Measurements from ENCODE around the gene SORCS3. TPM values are rescaled to one million over a fixed set of nuclear protein-coding genes. Genes with fewer than 3 reads are reported as not detected.

Gene SORCS3
- total RNA-seq, 1 donor from 2014 or later = 0.26 TPM

DNA sequence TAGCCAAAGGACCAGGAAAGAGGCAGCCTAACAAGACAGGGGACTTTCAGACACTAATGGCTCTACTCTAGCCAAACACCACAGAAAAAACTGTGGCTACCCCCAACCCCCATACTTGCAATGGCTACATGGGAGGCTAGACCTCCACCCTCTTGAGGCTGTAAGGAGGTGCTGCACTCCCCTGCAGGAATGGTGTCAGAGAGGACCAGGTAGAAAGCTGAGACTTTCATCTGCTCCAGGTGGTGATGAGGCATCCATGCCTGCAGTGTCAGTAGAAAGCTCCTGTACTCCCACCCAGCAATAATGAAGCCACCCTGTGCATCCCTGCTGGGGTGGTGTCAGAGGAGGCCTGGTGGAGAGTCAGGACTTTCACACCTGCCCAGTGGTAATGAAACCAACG is 18.9 kb upstream of the SORCS3 start:
- H3K27me3 ChIP-seq = peaks cover 39% of the 10 kb centered on the region
- TF ChIP-seq EZH2 (IDR thresholded peaks at IDR 0.05) = no peak
- TF ChIP-seq, protein P1, sequence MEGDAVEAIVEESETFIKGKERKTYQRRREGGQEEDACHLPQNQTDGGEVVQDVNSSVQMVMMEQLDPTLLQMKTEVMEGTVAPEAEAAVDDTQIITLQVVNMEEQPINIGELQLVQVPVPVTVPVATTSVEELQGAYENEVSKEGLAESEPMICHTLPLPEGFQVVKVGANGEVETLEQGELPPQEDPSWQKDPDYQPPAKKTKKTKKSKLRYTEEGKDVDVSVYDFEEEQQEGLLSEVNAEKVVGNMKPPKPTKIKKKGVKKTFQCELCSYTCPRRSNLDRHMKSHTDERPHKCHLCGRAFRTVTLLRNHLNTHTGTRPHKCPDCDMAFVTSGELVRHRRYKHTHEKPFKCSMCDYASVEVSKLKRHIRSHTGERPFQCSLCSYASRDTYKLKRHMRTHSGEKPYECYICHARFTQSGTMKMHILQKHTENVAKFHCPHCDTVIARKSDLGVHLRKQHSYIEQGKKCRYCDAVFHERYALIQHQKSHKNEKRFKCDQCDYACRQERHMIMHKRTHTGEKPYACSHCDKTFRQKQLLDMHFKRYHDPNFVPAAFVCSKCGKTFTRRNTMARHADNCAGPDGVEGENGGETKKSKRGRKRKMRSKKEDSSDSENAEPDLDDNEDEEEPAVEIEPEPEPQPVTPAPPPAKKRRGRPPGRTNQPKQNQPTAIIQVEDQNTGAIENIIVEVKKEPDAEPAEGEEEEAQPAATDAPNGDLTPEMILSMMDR (IDR thresholded peaks at IDR 0.05) = no peak
- TF ChIP-seq EZH2phosphoT487 (IDR thresholded peaks at IDR 0.05) = no peak
- Mint-ChIP-seq H3K4me3 (no peak overlapping the region), H3K4me1 (no peaks in the 10 kb centered on the region), H3K9me3 (peaks cover 3% of the 10 kb centered on the region), H3K36me3 (no peaks in the 10 kb centered on the region), H3K27ac (no peak overlapping the region), H3K27me3 (ENCODE audit: insufficient read depth, low read depth) (peaks cover 2% of the 10 kb centered on the region)
- DNase-seq (ENCODE audit: low spot score) = no peak
- H3K27ac ChIP-seq = no peak overlapping the region
- H3F3A ChIP-seq (ENCODE audit: low read depth) = no peaks in the 10 kb centered on the region
- H4K20me1 ChIP-seq (ENCODE audit: low read depth) = no peaks in the 10 kb centered on the region
- no peaks in the 10 kb centered on the region for H3K36me3 ChIP-seq
- no peak overlapping the region for H2AFZ ChIP-seq (replicated peaks)
- no peak overlapping the region for H3K9ac ChIP-seq
- no peak overlapping the region for H3K4me3 ChIP-seq
- H3K4me2 ChIP-seq = no peak overlapping the region
- H3K9me3 ChIP-seq (ENCODE audit: low read depth) = no peaks in the 10 kb centered on the region
- no peaks in the 10 kb centered on the region for H3K79me2 ChIP-seq (ENCODE audit: low read depth)
- no peaks in the 10 kb centered on the region for H3K4me1 ChIP-seq

DNA sequence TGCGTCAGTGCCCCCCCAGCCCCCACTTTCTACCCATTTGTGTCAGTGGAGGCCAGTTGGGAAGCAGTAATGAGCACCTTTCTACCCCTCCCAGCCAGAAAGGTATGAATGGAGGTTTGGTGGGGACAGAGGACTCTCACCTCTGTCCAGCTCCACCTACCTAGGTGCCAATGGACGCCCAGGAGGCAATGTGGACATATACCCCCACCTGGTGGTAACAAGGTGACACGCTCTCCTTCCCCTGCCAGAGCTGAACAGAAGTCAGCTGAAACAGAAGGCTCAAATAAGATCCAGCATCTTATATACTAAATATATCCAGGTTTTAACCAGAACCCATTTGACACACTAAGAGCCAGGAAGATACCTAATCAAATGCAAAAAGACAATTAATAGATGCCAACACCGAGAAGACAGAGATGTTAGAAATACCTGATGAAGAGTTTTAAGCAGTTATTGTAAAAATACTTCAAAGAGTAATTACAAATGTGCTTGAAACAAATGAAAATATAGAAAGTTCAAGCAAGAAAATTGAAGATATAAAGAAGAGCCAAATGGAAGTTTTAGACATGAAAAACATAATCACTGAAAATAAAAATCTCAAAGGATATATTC is 18.4 kb upstream of the SORCS3 start:
- no peaks in the 10 kb centered on the region for H3K4me1 ChIP-seq
- no peak overlapping the region for H2AFZ ChIP-seq (replicated peaks)
- Mint-ChIP-seq H3K4me3 (no peak overlapping the region), H3K9me3 (peaks cover 3% of the 10 kb centered on the region), H3K36me3 (no peaks in the 10 kb centered on the region), H3K27me3 (ENCODE audit: insufficient read depth, low read depth) (peaks cover 2% of the 10 kb centered on the region), H3K4me1 (no peaks in the 10 kb centered on the region), H3K27ac (no peak overlapping the region)
- H3K4me2 ChIP-seq = no peak overlapping the region
- no peaks in the 10 kb centered on the region for H4K20me1 ChIP-seq (ENCODE audit: low read depth)
- H3K27ac ChIP-seq = no peak overlapping the region
- H3K27me3 ChIP-seq = peaks cover 39% of the 10 kb centered on the region
- no peaks in the 10 kb centered on the region for H3K9me3 ChIP-seq (ENCODE audit: low read depth)
- no peaks in the 10 kb centered on the region for H3F3A ChIP-seq (ENCODE audit: low read depth)
- no peak overlapping the region for H3K4me3 ChIP-seq
- no peaks in the 10 kb centered on the region for H3K79me2 ChIP-seq (ENCODE audit: low read depth)
- H3K36me3 ChIP-seq = no peaks in the 10 kb centered on the region
- no peak overlapping the region for H3K9ac ChIP-seq
- TF ChIP-seq EZH2phosphoT487 (IDR thresholded peaks at IDR 0.05) (no peak), EZH2 (IDR thresholded peaks at IDR 0.05) (no peak)
- TF ChIP-seq, protein P1 (IDR thresholded peaks at IDR 0.05) = peak; percentile 81
- DNase-seq (ENCODE audit: low spot score) = peak; percentile 79

DNA sequence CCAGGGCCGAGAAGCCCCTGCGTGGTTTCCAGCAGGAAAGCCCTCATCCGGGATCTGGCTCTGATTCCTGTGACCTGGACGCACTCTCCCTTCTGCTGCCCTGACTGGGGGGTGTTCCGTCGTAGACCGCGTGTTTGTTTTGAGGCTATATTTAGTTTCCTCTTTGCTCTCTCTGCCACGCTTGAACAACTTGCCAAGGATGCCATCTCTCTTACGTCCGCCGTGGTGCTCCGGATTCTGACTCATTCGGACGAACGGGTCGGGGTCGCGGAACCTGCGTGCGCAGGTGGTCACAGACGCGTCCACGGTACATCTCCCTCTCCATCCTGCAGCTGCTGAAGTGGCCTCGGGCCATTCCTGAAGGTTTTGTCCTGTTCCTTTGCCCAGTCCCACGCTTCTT is 10.4 kb upstream of the SORCS3 start:
- H3K27ac ChIP-seq = no peak overlapping the region
- H3F3A ChIP-seq (ENCODE audit: low read depth) = no peaks in the 10 kb centered on the region
- Mint-ChIP-seq H3K27ac (no peak overlapping the region), H3K4me1 (no peaks in the 10 kb centered on the region), H3K9me3 (peaks cover 1% of the 10 kb centered on the region), H3K27me3 (ENCODE audit: insufficient read depth, low read depth) (no peaks in the 10 kb centered on the region), H3K36me3 (no peaks in the 10 kb centered on the region), H3K4me3 (no peak overlapping the region)
- H3K27me3 ChIP-seq = peaks cover 74% of the 10 kb centered on the region
- no peak for DNase-seq (ENCODE audit: low spot score)
- H3K9ac ChIP-seq = no peak overlapping the region
- no peak overlapping the region for H3K4me3 ChIP-seq
- no peak for TF ChIP-seq EZH2phosphoT487 (IDR thresholded peaks at IDR 0.05)
- TF ChIP-seq EZH2 (IDR thresholded peaks at IDR 0.05) = no peak
- TF ChIP-seq, protein P1 (IDR thresholded peaks at IDR 0.05) = no peak
- no peaks in the 10 kb centered on the region for H4K20me1 ChIP-seq (ENCODE audit: low read depth)
- no peaks in the 10 kb centered on the region for H3K36me3 ChIP-seq
- no peaks in the 10 kb centered on the region for H3K4me1 ChIP-seq
- H2AFZ ChIP-seq (replicated peaks) = no peak overlapping the region
- no peaks in the 10 kb centered on the region for H3K79me2 ChIP-seq (ENCODE audit: low read depth)
- H3K9me3 ChIP-seq (ENCODE audit: low read depth) = no peaks in the 10 kb centered on the region
- no peak overlapping the region for H3K4me2 ChIP-seq

All from neural progenitor cell (in vitro differentiated cells).